B cell (primary cell): Measurements from ENCODE around the gene FJX1. TPM values are rescaled to one million over a fixed set of nuclear protein-coding genes. Genes with fewer than 3 reads are reported as not detected.

ENCODE experiments used
- ATAC-seq: fragments of 200-7000 bp; cut with Tn5 transposase; one replicate; pipeline ENCODE4 v1.10.0; 2021; ENCODE audit warnings: low read depth, mild to moderate bottlenecking, moderate number of reproducible peaks, moderate library complexity
- CTCF ChIA-PET: fragments of 350-600 bp; sonication (Branson Sonifier 250); formaldehyde crosslinking; loops from one replicate; lab custom pipeline; 2021; ENCODE audit warnings: antibody characterized with exemption, inconsistent platforms; lab: Charles Lee
- POLR2A ChIA-PET: fragments of 350-600 bp; sonication (Branson Sonifier 250); formaldehyde crosslinking; loops from one replicate; lab custom pipeline; 2021; ENCODE audit warnings: antibody characterized with exemption; lab: Charles Lee
- DNase-seq: peaks from one replicate; pipeline ENCODE4 v3.0.0; 2013
- H2AFZ ChIP-seq: 2 replicates; pipeline ENCODE4 v1.6.1; 2012; ENCODE audit warnings: mild to moderate bottlenecking, low read depth, low read length; ENCODE audit not compliant: insufficient read depth, poor library complexity, severe bottlenecking
- H3K27ac ChIP-seq, 2 donors: 1 replicate in 1 of 2; 2 replicates in 1 of 2; pipeline ENCODE4 v1.5.1; 2012 to 2013; ENCODE audit warnings: low read length in 2 of 2, mild to moderate bottlenecking in 2 of 2, moderate library complexity in 1 of 2
- H3K27me3 ChIP-seq, 4 experiments: fragments of 200-600 bp in 1 of 4; sonication (generic) in 1 of 4; replicated peaks in 1 of 4; 1 replicate in 2 of 4; 2 replicates in 2 of 4; pipeline versions ENCODE4 v1.6.1 to v1.7.0; 2013 to 2016; ENCODE audit warnings: low read length in 3 of 4, mild to moderate bottlenecking in 2 of 4, mixed read lengths in 1 of 4, moderate library complexity in 1 of 4; ENCODE audit not compliant: insufficient read depth in 4 of 4, control insufficient read depth in 3 of 4; ENCODE audit errors: control extremely low read depth in 1 of 4
- H3K36me3 ChIP-seq, 2 experiments: replicated peaks in 1 of 2; 1 replicate in 1 of 2; 2 replicates in 1 of 2; pipeline versions ENCODE4 v1.6.1 to v1.7.1; 2013; ENCODE audit warnings: low read length in 1 of 2; ENCODE audit not compliant: insufficient read depth in 2 of 2, control insufficient read depth in 1 of 2; ENCODE audit errors: control extremely low read depth in 1 of 2, extremely low read depth in 1 of 2
- H3K4me1 ChIP-seq, 2 donors: fragments of 200-600 bp in 1 of 2; sonication (generic) in 1 of 2; 1 replicate in 1 of 2; 2 replicates in 1 of 2; pipeline versions ENCODE4 v1.5.1 to v1.6.1; 2013 to 2017; ENCODE audit warnings: low read length in 2 of 2; ENCODE audit not compliant: control insufficient read depth in 2 of 2, insufficient read depth in 2 of 2
- H3K4me2 ChIP-seq: replicated peaks from 2 replicates; pipeline ENCODE3; 2012; ENCODE audit warnings: mild to moderate bottlenecking, low read depth, low read length; ENCODE audit not compliant: poor library complexity, severe bottlenecking
- H3K4me3 ChIP-seq, 5 experiments: fragments of 200-600 bp in 1 of 5; sonication (generic) in 1 of 5; 1 replicate in 3 of 5; 2 replicates in 2 of 5; pipeline versions ENCODE4 v1.5.1 to v1.7.0; 2011 to 2016; ENCODE audit warnings: low read length in 4 of 5, mild to moderate bottlenecking in 4 of 5, low read depth in 2 of 5, control low read depth in 1 of 5, moderate library complexity in 1 of 5; ENCODE audit not compliant: insufficient read depth in 1 of 5; ENCODE audit errors: control extremely low read depth in 1 of 5, extremely low read depth in 1 of 5
- H3K79me2 ChIP-seq: fragments of 200-600 bp; sonication (generic); one replicate; pipeline ENCODE4 v1.6.0; 2016; ENCODE audit warnings: low read length; ENCODE audit not compliant: control insufficient read depth, insufficient read depth
- H3K9ac ChIP-seq: fragments of 200-600 bp; sonication (generic); 2 replicates; pipeline ENCODE4 v1.6.1; 2017; ENCODE audit warnings: mild to moderate bottlenecking, low read length, moderate library complexity
- H3K9me3 ChIP-seq, 3 donors: one replicate each; pipeline versions ENCODE4 v1.6.1 to v1.7.1; 2013; ENCODE audit warnings: low read length in 2 of 3; ENCODE audit not compliant: control insufficient read depth in 2 of 3, insufficient read depth in 1 of 3; ENCODE audit errors: control extremely low read depth in 1 of 3
- H4K20me1 ChIP-seq: 2 replicates; pipeline ENCODE4 v1.6.0; 2012; ENCODE audit warnings: mild to moderate bottlenecking, low read length; ENCODE audit not compliant: insufficient read depth, control insufficient read depth, poor library complexity, severe bottlenecking
- H3K27ac Mint-ChIP-seq: one replicate; pipeline ENCODE4 v1.8.0; 2021; ENCODE audit warnings: mixed read lengths
- H3K27me3 Mint-ChIP-seq: one replicate; pipeline ENCODE4 v1.8.0; 2021; ENCODE audit warnings: mixed read lengths
- H3K4me1 Mint-ChIP-seq: one replicate; pipeline ENCODE4 v1.8.0; 2021; ENCODE audit warnings: mixed read lengths
- H3K4me3 Mint-ChIP-seq: one replicate; pipeline ENCODE4 v1.8.0; 2021; ENCODE audit warnings: mixed read lengths
- H3K9me3 Mint-ChIP-seq: one replicate; pipeline ENCODE4 v1.8.0; 2022; ENCODE audit warnings: mixed read lengths; ENCODE audit not compliant: insufficient read depth
- CTCF ChIP-seq: fragments of 200-600 bp; IDR thresholded peaks from one replicate; pipeline ENCODE4 v1.8.0; 2022; ENCODE audit warnings: antibody characterized with exemption, mild to moderate bottlenecking
- EZH2 ChIP-seq: IDR thresholded peaks from 2 replicates; pipeline ENCODE4 v1.6.1; 2012; ENCODE audit warnings: borderline replicate concordance, low read depth, mild to moderate bottlenecking, moderate library complexity, low read length; ENCODE audit not compliant: insufficient read depth, poor library complexity, severe bottlenecking
- WGBS: methylation state at CpG from one replicate; pipeline ENCODE4 v1.1.5; 2013; ENCODE audit warnings: missing lambda C conversion rate; ENCODE audit not compliant: insufficient coverage; 5-methylcytosine and 5-hydroxymethylcytosine counted together
- intact Hi-C: fragments of 100-400 bp; cut with micrococcal nuclease; formaldehyde crosslinking; loops from one replicate; pipeline ENCODE4 v1.10.0; 2022
- polyA plus RNA-seq: library from polyadenylated mRNA; depleted of rRNA; stranded (reverse); fragments of >200 nt; gene quantifications from 2 replicates; pipeline ENCODE4 v1.2.3, GENCODE V29; 2012
- total RNA-seq, 2 donors: library from RNA; stranded (reverse); fragments of 120-200 nt in 1 of 2; gene quantifications; 1 replicate in 1 of 2; 2 replicates in 1 of 2; pipeline versions ENCODE4 v1.2.3 to v1.2.4, GENCODE V29; 2013 to 2022

The FJX1 gene
- total and polyA plus RNA-seq, 2 donors (not counting 1 experiment from before 2014, with no cell fraction given): 0.03 TPM; not detected in 1

- Histone ChIP-seq H4K20me1 (no peaks in the 10 kb centered on the region), H3K27ac (no peak overlapping the region), H3K79me2 (no peaks in the 10 kb centered on the region), H3K4me2 (no peak overlapping the region), H3K4me3 (no peak overlapping the region), H2AFZ (no peak overlapping the region), H3K9me3 (no peaks in the 10 kb centered on the region), H3K9ac (no peak overlapping the region), H3K4me1 (no peaks in the 10 kb centered on the region), H3K27me3 (peaks cover 0 to 2% (median under 1%) of the 10 kb centered on the region in 4 experiments), H3K36me3 (no peaks in the 10 kb centered on the region)
- intact Hi-C loops: no loop called here
- no peak overlapping the region for H3K4me3 Mint-ChIP-seq
- H3K27me3 Mint-ChIP-seq: peaks cover 17% of the 10 kb centered on the region
- no peak for ATAC-seq
- TF ChIP-seq EZH2 (no peak), CTCF (no peak)
- H3K9me3 Mint-ChIP-seq: no peaks in the 10 kb centered on the region
- H3K27ac Mint-ChIP-seq: no peak overlapping the region
- CTCF ChIA-PET: no interaction called here
- H3K4me1 Mint-ChIP-seq: no peaks in the 10 kb centered on the region
- POLR2A ChIA-PET: no interaction called here
- DNase-seq: no peak
Measured at GRCh38 chr11:35593143-35593542, 25.1 kb upstream of the FJX1 start.

- DNase-seq: no peak
- peaks cover 24% of the 10 kb centered on the region for H3K27me3 Mint-ChIP-seq
- Histone ChIP-seq H3K36me3 (no peaks in the 10 kb centered on the region), H3K4me1 (no peaks in the 10 kb centered on the region), H3K4me2 (no peak overlapping the region), H3K27me3 (peaks cover 0 to 7% (median under 1%) of the 10 kb centered on the region in 4 experiments), H2AFZ (no peak overlapping the region), H3K4me3 (no peak overlapping the region), H3K9me3 (no peaks in the 10 kb centered on the region), H4K20me1 (no peaks in the 10 kb centered on the region), H3K9ac (no peak overlapping the region), H3K27ac (no peak overlapping the region), H3K79me2 (no peaks in the 10 kb centered on the region)
- H3K9me3 Mint-ChIP-seq: no peaks in the 10 kb centered on the region
- intact Hi-C loops: no loop called here
- H3K27ac Mint-ChIP-seq: no peak overlapping the region
- CTCF ChIA-PET: no interaction called here
- no peak overlapping the region for H3K4me3 Mint-ChIP-seq
- TF ChIP-seq EZH2: no peak
- TF ChIP-seq CTCF: no peak
- WGBS: no CpG with 5 or more reads among the region's 2 CpGs
- ATAC-seq: no peak
- no peaks in the 10 kb centered on the region for H3K4me1 Mint-ChIP-seq
- POLR2A ChIA-PET: no interaction called here
Measured at GRCh38 chr11:35594680-35595079, 23.6 kb upstream of the FJX1 start.
